Muscle of back (tissue), 11 donors: ENCODE results near the gene CCND1. TPM values are rescaled to one million over a fixed set of nuclear protein-coding genes. Genes with fewer than 3 reads are reported as not detected.

Source experiments
- DNase-seq, 3 donors: peaks; one replicate each; pipeline versions ENCODE4 v3.0.0 to v3.0.0-alpha.2; 2013
- polyA plus RNA-seq, 10 donors: library from polyadenylated mRNA; unstranded; fragments of 120-200 nt; gene quantifications; one replicate each; pipeline ENCODE4 v1.2.1, GENCODE V29; 2013; ENCODE audit not compliant: insufficient read length in 10 of 10

The CCND1 gene
- polyA plus RNA-seq, 10 donors: 54.2 to 114 (median 70.4) TPM

DNA sequence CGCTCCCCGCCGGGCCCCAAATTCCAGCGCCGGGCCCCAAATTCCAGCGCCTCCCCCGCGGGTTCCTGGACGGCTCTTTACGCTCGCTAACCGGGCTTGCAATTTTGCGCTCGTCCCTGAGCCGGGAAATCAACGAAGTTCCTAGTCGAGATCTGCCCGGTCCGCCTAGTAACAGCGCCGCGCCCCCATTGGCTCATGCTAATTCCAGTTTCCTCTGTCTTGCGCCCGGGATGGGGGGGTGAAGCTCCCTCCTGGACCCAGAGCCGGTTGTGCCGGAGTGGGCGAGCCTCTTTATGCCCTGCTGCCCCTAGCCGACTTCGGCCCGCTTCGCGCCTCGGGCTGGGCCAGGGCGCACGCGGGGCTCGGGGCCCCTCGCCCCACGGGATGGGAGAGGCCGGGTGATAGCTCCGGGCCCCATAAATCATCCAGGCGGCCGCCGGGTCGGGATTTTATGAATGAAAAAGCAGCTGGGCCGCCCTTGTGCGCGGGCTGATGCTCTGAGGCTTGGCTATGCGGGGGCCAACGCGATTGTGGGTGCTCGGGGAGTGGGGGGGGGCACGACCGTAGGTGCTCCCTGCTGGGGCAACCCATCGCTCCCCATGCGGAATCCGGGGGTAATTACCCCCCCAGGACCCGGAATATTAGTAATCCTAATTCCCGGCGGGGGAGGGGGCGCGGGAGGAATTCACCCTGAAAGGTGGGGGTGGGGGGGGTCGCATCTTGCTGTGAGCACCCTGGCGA, 1.8 kb upstream of the CCND1 start:
- peak; percentile 94 to 98 (median 95) for DNase-seq

DNA sequence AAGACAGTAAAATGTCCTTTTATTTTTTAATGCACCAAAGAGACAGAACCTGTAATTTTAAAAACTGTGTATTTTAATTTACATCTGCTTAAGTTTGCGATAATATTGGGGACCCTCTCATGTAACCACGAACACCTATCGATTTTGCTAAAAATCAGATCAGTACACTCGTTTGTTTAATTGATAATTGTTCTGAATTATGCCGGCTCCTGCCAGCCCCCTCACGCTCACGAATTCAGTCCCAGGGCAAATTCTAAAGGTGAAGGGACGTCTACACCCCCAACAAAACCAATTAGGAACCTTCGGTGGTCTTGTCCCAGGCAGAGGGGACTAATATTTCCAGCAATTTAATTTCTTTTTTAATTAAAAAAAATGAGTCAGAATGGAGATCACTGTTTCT, 1.1 kb upstream of the CCND1 start:
- DNase-seq: no peak

DNA sequence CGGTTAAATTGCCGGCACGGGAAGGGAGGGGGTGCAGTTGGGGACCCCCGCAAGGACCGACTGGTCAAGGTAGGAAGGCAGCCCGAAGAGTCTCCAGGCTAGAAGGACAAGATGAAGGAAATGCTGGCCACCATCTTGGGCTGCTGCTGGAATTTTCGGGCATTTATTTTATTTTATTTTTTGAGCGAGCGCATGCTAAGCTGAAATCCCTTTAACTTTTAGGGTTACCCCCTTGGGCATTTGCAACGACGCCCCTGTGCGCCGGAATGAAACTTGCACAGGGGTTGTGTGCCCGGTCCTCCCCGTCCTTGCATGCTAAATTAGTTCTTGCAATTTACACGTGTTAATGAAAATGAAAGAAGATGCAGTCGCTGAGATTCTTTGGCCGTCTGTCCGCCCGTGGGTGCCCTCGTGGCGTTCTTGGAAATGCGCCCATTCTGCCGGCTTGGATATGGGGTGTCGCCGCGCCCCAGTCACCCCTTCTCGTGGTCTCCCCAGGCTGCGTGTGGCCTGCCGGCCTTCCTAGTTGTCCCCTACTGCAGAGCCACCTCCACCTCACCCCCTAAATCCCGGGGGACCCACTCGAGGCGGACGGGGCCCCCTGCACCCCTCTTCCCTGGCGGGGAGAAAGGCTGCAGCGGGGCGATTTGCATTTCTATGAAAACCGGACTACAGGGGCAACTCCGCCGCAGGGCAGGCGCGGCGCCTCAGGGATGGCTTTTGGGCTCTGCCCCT, 529 bp upstream of the CCND1 start:
- peak in 1 of 3 donors; percentile 66 for DNase-seq

DNA sequence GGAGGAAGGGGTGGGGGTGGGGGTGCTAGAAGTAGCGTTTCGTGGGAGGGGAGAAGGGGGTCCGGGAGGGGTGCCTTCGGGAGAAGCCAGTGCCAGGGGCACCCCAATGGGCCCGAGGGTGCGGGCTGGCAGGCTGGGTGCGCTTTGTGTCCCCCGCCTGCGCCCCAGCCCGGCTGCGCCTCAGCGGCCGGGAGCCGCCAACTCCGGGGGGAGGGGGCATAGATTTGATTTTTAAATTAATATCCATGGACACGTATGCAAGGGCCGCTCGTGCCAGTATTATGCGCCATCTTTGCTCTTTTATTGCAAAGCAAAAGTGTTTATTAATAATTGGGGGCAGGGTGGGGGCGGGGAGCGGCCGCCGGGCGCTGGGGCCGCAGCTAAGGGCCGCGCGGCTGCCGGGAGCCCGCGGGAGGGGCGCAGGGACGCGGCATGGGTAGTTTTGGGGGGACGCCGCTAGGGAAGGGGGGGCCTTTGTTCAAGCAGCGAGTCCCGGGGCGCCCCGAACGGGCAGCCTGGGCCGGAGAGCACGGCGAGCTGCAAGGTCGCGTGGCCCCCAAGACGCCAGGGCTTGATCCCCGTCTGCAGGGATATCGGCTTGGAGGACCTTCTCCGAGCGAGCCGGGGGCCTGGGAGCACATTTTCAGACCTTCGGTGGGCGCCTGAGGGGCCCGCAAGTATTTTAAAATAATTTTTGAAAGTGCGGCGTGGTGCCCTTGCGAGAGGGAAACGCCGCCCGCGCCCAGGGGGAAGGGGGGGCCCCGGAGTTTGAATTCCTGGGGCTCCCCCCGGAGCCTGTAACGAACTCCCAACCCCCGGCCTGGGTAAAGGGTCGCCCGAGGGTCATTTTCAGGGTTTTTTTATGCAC, 959 bp downstream of the CCND1 start:
- peak in 1 of 3 donors; percentile 71 for DNase-seq

DNA sequence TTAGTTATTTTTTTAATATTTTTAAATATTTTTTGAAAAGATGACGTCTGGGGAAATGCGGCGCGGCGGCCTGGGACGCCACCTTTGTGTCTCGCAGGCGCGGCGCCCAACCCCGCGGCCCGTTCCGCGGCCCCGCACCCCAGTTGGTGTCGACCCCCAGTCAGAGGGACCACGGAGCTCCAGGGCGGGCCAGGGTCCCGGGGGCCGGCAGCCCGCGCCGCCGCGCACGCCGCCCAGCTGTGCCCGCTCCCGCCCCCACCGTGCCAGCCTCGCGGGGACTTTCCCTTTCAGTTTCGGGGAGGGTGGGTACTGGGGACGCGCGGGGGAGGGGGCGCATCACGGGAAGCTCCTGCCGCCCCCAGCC, 1.6 kb downstream of the CCND1 start:
- no peak for DNase-seq

DNA sequence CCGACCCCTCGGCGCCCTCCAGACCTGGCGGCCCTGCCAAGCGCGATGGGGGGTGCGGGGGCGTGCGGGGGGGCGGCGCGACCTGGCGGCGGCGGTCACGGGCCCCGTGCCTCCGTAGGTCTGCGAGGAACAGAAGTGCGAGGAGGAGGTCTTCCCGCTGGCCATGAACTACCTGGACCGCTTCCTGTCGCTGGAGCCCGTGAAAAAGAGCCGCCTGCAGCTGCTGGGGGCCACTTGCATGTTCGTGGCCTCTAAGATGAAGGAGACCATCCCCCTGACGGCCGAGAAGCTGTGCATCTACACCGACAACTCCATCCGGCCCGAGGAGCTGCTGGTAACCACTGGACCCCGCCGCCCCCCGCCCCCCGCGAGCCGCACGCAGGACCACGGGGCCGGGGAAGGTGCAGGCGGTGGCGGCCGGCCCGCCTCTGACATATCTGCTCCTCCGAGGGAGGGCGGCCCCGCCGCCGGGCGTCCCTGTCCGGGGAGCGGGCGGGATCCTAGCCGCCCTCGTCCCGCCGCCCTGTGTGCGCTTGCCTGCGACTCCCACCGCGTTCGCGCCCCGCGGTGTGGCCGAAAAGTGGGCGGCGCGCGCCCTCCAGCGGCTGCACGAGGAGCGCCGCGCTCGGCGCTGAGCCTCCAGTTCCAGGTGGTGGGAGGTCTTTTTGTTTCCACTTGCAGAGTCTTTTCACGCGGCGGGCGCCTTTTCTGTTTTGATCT, 2.1 kb downstream of the CCND1 start:
- peak; percentile 81 to 96 (median 90) for DNase-seq

DNA sequence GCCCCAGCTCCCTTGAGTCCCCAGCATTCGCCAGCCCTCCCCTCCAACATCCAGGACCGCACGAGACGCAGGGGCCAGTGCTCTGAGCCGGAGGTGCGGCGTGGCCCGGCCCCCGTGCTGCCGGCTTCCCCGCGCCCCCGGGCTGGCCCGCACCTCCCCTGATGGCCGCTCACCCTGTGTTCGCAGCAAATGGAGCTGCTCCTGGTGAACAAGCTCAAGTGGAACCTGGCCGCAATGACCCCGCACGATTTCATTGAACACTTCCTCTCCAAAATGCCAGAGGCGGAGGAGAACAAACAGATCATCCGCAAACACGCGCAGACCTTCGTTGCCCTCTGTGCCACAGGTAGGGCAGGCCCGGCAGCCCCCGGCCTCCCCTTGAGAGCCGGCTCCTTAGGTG, 2.7 kb downstream of the CCND1 start:
- peak in 1 of 3 donors; percentile 51 for DNase-seq

DNA sequence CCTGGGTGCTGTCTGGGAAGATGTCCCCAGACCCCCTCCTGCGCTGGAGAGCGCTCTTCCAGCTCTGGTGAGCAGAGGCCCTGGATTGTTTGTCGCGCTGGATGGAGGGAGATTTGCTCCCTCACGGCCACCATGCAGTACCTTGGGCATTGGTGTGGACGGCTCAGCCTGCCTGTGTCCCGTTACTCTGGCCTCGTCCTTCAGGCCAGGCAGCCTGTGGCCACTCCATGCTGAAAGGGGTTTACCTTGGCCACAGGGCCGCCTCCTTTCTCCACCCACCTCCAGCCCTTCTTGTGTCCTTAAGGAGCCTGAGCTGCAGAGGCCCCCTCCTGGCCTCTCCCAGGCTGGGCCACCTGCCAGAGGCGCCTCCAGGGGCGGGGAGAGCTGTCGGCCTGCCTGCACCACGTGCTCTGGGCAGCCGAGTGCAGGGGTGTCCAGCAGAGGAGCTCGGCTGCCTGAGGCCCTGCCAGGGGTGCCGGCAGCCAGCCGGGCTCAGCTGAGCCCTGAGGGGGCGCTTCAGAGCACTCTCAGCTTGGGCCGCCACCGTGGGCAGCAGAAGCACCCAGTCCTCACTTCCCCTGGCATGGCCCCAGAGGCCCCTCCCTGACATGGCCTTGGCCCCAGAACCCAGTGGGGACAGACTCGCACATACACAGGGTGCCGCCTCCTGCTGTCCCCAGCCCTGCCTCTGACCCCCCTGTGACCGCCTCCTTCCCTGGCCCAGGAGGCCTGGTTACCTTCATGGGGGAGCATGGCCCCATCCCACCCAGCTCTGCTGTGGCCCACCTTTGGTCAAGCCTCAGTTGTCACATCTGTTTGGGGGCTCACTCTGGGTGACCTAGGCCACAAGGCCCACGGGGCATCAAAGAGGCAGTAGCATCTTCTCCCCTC, 3.4 kb downstream of the CCND1 start:
- peak; percentile 75 to 91 (median 76) for DNase-seq

DNA sequence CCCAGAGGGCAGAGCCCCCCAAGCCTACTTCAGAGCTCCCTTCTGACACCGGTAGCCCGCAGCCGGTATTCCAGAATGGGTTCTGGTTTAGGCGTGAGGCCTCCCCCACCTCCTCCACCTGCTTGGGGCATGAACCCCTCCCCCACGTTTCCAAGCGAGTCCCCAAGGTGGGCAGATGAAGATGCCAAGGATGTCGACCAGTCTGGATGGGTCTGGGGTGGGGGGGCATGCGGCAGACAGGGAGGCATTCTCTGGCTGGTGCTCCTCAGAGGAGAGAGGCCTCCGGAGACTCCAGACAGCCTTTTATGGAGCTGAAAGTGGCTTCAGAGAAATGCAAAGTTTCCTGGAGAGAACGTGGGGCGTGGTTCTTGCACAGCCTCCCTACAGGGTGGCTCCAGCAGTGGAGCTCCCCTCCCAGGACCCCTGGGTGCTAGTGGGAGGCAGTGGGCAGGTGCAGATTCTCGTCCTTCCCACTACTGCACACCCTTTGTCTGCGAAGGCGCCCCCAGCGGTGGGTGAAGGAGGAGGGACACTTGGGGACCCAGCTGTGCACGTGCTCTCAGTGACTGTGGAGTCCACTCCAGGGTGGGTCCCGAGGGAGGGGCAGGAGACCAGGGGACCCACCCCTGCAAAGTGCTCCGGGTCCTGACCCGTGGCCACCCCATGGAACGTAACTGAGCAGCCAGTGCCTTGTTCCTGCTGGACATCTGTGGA, 4.2 kb downstream of the CCND1 start:
- DNase-seq: no peak

DNA sequence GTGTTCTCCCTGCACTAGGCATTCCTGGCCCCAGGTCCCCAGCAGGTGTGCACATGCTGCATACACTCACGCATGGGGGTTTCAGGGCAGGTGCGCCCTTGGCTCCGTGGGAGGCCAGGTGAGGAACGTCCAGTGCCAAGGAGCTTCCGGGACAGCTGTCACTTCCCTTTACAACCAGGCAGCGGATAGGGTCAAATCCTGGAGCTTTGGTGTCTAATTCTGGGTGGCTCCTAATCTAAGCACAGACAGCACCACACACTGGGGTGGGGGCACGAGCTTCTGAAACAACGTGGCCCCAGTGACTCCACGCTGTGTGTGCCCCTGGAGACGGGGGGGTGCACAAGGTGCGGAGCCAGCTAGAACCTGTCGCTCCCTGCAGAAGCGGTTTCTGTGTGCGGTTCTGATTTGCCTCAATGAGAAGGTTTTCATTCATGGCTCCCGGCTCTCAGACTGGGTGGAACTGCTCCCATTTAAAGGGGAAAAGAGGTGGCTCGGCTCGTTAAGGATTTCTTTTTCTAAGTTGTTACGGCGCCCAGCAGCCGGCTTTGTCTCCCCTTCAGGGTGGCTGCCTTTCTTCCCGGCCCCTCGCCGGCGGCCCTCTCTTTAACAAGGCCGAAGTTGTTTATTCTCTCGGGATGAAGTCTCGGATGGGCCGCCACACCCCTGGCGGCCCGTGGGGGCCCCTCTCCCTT, 5.0 kb downstream of the CCND1 start:
- no peak for DNase-seq

DNA sequence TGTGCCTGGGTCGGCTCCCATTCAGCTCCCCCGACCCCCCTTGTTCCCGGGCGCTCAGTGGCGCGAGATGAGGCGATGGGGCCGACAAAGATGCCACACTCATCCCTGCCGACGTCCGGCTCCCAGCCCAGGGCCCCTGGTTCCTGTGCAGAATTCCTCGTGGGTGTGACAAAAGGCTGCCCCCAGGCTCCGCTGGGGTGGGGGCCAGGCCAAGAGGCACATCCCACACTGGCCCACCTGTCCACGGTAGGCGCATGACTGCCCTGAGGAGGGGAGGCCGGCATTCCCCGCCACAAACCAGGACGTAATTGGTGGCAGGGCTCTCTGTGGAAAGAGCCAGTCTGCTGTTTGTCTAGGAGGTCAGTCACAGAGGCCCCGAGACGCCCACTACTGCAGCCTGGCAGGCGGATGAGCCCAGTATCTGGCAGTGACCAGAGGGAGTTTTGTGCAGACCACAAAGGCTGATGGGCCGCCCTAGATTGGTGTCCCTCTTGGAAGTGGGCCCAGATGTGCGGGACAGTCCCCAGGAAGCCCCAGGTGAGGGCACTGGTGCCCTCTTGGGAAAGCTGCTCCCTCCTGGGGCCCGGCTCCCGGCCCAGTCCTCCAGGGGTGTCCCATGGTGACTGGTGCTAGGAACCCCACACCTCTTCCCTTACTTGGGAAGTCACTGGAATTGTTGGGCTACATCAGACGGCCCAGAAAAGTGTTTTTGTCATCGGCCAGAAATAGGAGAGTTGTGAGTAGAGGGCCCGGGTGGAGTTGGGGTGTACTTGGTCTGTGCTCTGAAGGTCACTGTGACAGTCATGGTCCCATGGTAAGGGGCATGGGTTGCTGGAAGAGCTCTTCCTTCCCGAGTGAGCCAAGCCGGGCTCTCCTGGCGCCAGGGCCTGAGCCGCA, 5.8 kb downstream of the CCND1 start:
- DNase-seq: no peak

DNA sequence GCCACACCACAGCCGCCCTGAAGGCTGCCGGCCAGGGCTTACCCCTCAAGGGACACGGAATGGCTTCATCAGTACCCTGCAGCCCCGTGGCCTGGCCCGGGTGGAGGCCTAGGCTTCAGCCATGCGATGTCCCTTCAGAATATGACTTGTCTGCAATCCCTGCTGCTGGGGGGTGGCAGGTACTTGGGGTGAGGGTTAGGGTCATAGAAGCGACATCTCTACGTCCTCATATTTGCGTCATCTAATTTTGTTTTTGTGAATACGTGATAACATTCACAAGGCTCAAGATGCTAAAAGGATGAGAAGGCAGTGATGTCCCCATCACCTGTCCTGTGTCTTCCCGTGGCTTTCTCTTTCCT, 6.4 kb downstream of the CCND1 start:
- DNase-seq: no peak

DNA sequence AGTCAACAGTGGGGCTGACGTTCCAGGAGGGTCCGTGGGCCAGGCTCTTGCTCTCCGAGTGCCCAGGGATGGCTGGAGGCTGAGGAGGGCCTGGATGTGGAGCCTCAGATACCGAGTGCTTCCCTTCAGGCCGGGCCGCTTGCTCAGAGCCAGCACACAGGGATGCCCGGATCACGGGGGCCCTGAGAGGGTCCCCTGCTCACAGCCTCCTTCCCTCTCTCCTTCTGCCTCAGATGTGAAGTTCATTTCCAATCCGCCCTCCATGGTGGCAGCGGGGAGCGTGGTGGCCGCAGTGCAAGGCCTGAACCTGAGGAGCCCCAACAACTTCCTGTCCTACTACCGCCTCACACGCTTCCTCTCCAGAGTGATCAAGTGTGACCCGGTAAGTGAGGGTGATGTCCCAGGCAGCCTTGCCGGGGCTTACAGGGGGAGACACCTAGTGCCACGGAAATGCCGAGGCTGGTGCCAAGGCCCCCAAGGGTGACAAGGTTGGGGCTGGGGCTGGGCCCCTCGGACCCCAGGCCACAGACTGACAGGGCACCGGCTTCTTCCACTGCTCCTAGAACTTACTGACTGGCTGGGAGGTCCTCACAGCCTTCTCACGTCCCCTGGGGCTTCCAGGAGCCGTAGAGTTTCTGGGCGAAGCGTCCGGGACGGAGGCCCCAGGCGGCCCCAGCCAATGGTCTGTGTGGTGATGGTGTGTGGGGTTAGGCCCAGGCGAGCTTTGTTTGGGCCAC, 7.0 kb downstream of the CCND1 start:
- no peak for DNase-seq

DNA sequence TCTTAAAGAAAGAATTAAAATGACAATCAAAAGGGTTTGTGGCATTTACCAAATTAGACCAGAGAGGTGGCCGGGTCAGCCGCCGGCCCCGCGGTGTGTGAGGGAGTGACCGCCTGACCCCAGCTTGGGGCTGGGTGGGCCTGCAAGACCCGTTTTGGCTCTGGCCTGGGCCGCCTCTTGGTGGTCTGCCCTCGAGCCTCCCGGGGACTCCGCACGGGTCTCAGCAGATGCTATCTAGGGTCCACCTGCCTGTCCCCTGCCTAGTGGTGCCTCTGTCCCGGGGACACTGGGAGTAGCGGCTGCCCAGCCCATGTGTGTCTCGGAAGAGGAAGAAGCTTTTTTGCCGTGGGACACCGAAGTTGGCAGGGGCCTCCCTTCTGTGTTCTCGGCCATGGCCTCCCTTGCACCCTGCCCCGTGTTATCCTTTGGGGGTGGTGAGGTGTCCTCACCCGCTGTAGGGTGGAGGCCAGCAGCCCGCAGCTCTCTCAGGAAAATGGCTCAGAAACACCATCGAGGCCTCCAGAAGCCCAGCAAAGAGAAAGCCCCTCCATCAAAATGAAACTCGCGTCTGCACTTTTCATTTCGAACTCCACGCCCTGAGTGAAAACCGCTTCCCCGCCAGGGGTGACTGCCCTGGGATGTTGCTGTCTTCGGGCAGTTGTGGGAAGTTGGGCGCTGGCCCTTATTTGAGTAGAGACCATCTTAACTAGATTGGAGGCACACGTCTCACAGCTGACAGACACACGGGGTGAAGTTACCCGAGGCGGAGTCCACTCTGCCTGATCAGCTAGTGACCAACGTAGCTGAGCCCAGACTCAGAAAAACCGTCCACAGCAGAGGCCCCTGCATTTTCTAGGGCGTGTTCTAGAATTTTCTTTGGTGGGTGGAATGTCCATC, 8.0 kb downstream of the CCND1 start:
- DNase-seq: no peak

DNA sequence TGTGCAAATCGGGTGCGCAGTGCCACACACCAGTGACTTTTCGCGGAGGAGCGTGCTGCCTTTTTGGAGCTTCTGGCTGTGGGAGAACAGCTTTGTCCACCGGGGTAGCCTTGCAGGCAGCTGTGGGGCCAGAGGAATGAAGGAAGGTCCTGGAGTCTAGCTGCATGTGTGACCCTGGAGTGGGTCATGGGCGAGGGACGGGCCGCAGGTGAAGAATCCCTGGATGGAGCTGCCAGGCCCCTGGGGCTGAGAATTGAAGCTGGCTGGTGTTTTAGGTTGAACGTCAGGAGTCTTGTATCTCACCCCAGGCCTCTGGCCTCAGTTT, 8.6 kb downstream of the CCND1 start:
- DNase-seq: no peak

DNA sequence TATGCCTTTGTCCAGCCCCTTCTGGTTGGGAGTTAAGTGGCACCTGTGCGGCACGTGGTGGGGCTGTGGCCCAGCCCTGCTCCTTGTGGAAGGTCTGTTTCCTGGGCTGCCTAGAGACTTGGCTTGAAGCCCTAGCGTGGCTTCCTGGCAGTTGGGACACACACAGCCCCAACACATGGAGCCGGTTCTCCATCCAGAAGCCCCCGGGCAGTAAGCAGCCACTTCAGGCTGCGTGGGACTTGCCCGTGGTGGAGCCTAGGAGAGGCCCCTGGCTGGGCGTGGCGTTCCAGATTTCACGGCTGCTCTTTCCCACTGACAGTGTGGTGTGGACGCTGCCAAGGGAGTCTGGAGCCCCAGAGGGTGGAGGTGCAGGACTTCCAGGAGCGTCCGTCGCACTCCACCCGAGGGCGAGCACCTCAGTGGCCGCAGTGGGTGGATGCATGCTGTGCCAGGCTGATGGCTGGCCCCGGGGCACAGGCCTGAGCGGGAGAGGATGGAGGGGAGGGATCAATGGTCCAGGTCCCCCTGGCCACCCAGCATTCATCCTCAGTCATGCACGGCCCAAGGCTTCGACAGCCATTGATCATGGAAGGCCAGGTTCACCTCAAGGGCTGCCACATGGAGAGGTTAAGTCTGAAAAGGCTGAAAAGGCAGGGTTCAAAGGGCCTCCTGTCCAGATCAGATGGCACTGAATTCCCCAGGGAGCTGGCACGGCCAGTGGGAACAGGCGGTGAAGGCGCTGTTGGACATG, 9.3 kb downstream of the CCND1 start:
- peak in 1 of 3 donors; percentile 33 for DNase-seq
